Prostate gland (tissue), 2 donors: ENCODE data around the gene KDR.

Experiments used
- CTCF ChIP-seq, 4 experiments: fragments of 200-600 bp in 2 of 4; fragments of 450-650 bp in 2 of 4; sonication (generic) in 2 of 4; IDR thresholded peaks; 1 replicate in 3 of 4; 2 replicates in 1 of 4; pipeline ENCODE4 v1.5.1; 2016 to 2019; ENCODE audit warnings: antibody characterized with exemption in 4 of 4, mild to moderate bottlenecking in 2 of 4, moderate library complexity in 2 of 4
- POLR2A ChIP-seq: fragments of 450-650 bp; IDR thresholded peaks from one replicate; pipeline ENCODE4 v1.6.1; 2016; ENCODE audit warnings: antibody characterized with exemption, mild to moderate bottlenecking
- POLR2AphosphoS5 ChIP-seq: sonication (generic); formaldehyde crosslinking; IDR thresholded peaks from one replicate; pipeline ENCODE4 v1.6.1; 2017; ENCODE audit warnings: antibody characterized with exemption

GRCh38 chr4:55117511-55117910 is 7.9 kb downstream of the KDR start:
- no peak for TF ChIP-seq CTCF (IDR thresholded peaks at IDR 0.05)
- no peak for TF ChIP-seq POLR2AphosphoS5
- TF ChIP-seq POLR2A: no peak
